ENCODE results near the gene AURKB. TPM values are rescaled to one million over a fixed set of nuclear protein-coding genes. Genes with fewer than 3 reads are reported as not detected.

Gene AURKB
- polyA plus RNA-seq, 1 donor (not counting 4 experiments of a cell fraction or from before 2014, with no cell fraction given), result 12.6 TPM

GRCh38 chr17:8256691-8257090 is 46.3 kb upstream of the AURKB start:
- peaks cover 23 to 26% of the 10 kb centered on the region in 2 experiments for H3K36me3 ChIP-seq (ENCODE audit: control insufficient read depth in 2 of 2, extremely low read depth in 1 of 2, insufficient read depth in 2 of 2, low read length in 2 of 2)
- FAIRE-seq, result no peak
- TF ChIP-seq CTCF (optimal IDR thresholded peaks at IDR 0.05 in 1 of 3, IDR thresholded peaks at IDR 0.05 in 1 of 3, conservative IDR thresholded peaks at IDR 0.05 in 1 of 3; ENCODE audit: extremely low read depth in 1 of 3, insufficient read depth in 2 of 3, low read length in 3 of 3), result no peak
- no peak for TF ChIP-seq EZH2 (IDR thresholded peaks at IDR 0.05; ENCODE audit: low read length)
- H3K79me2 ChIP-seq (ENCODE audit: control insufficient read depth, insufficient read depth, low read length), result peaks cover 11% of the 10 kb centered on the region
- H2AFZ ChIP-seq (ENCODE audit: control insufficient read depth, low read length), result no peak overlapping the region
- no peaks in the 10 kb centered on the region for H4K20me1 ChIP-seq (ENCODE audit: control insufficient read depth, extremely low read depth, insufficient read depth, low read length)
- no peak for DNase-seq (ENCODE audit: low read depth, low spot score)
- H3K4me1 ChIP-seq (ENCODE audit: control insufficient read depth, extremely low read depth, insufficient read depth, low read length), result no peaks in the 10 kb centered on the region
- H3K27ac ChIP-seq (ENCODE audit: control insufficient read depth, insufficient read depth, low read length), result no peak overlapping the region
- no peak overlapping the region for H3K4me3 ChIP-seq (ENCODE audit: control insufficient read depth in 2 of 3, extremely low read depth in 1 of 3, insufficient read depth in 2 of 3, low read depth in 1 of 3, low read length in 3 of 3)
- no peaks in the 10 kb centered on the region for H3K27me3 ChIP-seq (ENCODE audit: control insufficient read depth, extremely low read depth, insufficient read depth, low read length)
- no peak overlapping the region for H3K4me2 ChIP-seq (ENCODE audit: control insufficient read depth, extremely low read depth, insufficient read depth, low read depth, low read length)
- no peak overlapping the region for H3K9ac ChIP-seq (ENCODE audit: control insufficient read depth, extremely low read depth, insufficient read depth, low read length)
- H3K9me1 ChIP-seq (ENCODE audit: control insufficient read depth, extremely low read depth, insufficient read depth, low read length), result no peaks in the 10 kb centered on the region
- dilution Hi-C loops (cut with MboI; ENCODE audit: extremely low pct_ligation_motif_present, low sequenced_read_pairs), result no loop called here
- no peaks in the 10 kb centered on the region for H3K9me3 ChIP-seq (ENCODE audit: control insufficient read depth, low read depth, low read length)

DNA sequence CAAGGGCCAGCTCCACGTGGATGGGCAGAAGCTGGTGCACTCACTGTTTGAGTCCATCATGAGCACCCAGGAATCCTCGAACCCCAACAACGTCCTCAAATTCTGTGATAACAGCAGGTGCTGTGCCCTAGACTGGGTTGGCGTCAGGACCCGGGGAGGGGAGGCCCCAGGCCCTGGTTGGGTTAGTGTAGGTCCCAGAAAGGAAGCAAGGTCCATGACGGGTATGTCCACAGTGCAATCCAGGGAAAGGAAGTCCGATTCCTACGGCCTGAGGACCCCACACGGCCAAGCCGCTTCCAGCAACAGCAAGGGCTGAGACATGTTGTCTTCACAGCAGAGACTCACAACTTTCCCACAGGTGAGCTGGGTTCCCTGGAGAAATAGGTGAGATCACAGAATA is 45.9 kb upstream of the AURKB start:
- Histone ChIP-seq H3K27ac (ENCODE audit: control insufficient read depth, insufficient read depth, low read length) (no peak overlapping the region), H3K9me1 (ENCODE audit: control insufficient read depth, extremely low read depth, insufficient read depth, low read length) (no peaks in the 10 kb centered on the region), H3K27me3 (ENCODE audit: control insufficient read depth, extremely low read depth, insufficient read depth, low read length) (no peaks in the 10 kb centered on the region), H3K4me1 (ENCODE audit: control insufficient read depth, extremely low read depth, insufficient read depth, low read length) (no peaks in the 10 kb centered on the region), H3K9ac (ENCODE audit: control insufficient read depth, extremely low read depth, insufficient read depth, low read length) (no peak overlapping the region), H4K20me1 (ENCODE audit: control insufficient read depth, extremely low read depth, insufficient read depth, low read length) (no peaks in the 10 kb centered on the region), H3K9me3 (ENCODE audit: control insufficient read depth, low read depth, low read length) (no peaks in the 10 kb centered on the region), H3K4me3 (ENCODE audit: control insufficient read depth in 2 of 3, extremely low read depth in 1 of 3, insufficient read depth in 2 of 3, low read depth in 1 of 3, low read length in 3 of 3) (no peak overlapping the region), H3K79me2 (ENCODE audit: control insufficient read depth, insufficient read depth, low read length) (peaks cover 13% of the 10 kb centered on the region), H3K4me2 (ENCODE audit: control insufficient read depth, extremely low read depth, insufficient read depth, low read depth, low read length) (no peak overlapping the region), H3K36me3 (ENCODE audit: control insufficient read depth in 2 of 2, extremely low read depth in 1 of 2, insufficient read depth in 2 of 2, low read length in 2 of 2) (peaks cover 23 to 26% of the 10 kb centered on the region in 2 experiments), H2AFZ (ENCODE audit: control insufficient read depth, low read length) (no peak overlapping the region)
- dilution Hi-C loops (cut with MboI; ENCODE audit: extremely low pct_ligation_motif_present, low sequenced_read_pairs), result no loop called here
- TF ChIP-seq EZH2 (IDR thresholded peaks at IDR 0.05; ENCODE audit: low read length), result no peak
- no peak for TF ChIP-seq CTCF (optimal IDR thresholded peaks at IDR 0.05 in 1 of 3, IDR thresholded peaks at IDR 0.05 in 1 of 3, conservative IDR thresholded peaks at IDR 0.05 in 1 of 3; ENCODE audit: extremely low read depth in 1 of 3, insufficient read depth in 2 of 3, low read length in 3 of 3)
- DNase-seq (ENCODE audit: low read depth, low spot score) (no peak), FAIRE-seq (no peak)

All from keratinocyte (primary cell).